Neuronal stem cell (in vitro differentiated cells): ENCODE measurements around the gene NFIX.
A peak's percentile ranks its signal among the peaks of the same experiment; 100 is the strongest.

Experiments
- DNase-seq: peaks from one replicate; pipeline ENCODE4 v3.0.0-alpha.2; 2013; ENCODE audit warnings: low spot score
- H2AFZ ChIP-seq: one replicate; pipeline ENCODE4 v1.6.1; 2013; ENCODE audit warnings: mild to moderate bottlenecking, low read length, inconsistent platforms
- H2AK5ac ChIP-seq: 2 replicates; pipeline ENCODE4 v1.6.1; 2013; ENCODE audit warnings: low read depth, mild to moderate bottlenecking, inconsistent platforms, low read length, moderate library complexity, mixed read lengths
- H2BK120ac ChIP-seq: 2 replicates; pipeline ENCODE4 v1.6.1; 2013; ENCODE audit warnings: low read depth, mild to moderate bottlenecking, inconsistent platforms, low read length, moderate library complexity, mixed read lengths
- H2BK12ac ChIP-seq: one replicate; pipeline ENCODE4 v1.6.1; 2013; ENCODE audit warnings: low read length, inconsistent platforms
- H2BK15ac ChIP-seq: 2 replicates; pipeline ENCODE4 v1.6.1; 2013; ENCODE audit warnings: mild to moderate bottlenecking, low read length, inconsistent platforms, mixed read lengths
- H2BK5ac ChIP-seq: one replicate; pipeline ENCODE4 v1.6.1; 2013; ENCODE audit warnings: inconsistent platforms, mild to moderate bottlenecking, low read length, moderate library complexity
- H3K14ac ChIP-seq: one replicate; pipeline ENCODE4 v1.6.1; 2013; ENCODE audit warnings: low read length, inconsistent platforms
- H3K18ac ChIP-seq: 2 replicates; pipeline ENCODE4 v1.6.1; 2013; ENCODE audit warnings: low read length, inconsistent platforms
- H3K23ac ChIP-seq: 2 replicates; pipeline ENCODE4 v1.6.1; 2013; ENCODE audit warnings: low read depth, mild to moderate bottlenecking, mixed read lengths, low read length, inconsistent platforms; ENCODE audit not compliant: poor library complexity
- H3K27ac ChIP-seq: replicated peaks from 3 replicates; pipeline ENCODE4 v1.5.1; 2013; ENCODE audit warnings: low read length, inconsistent platforms
- H3K27me3 ChIP-seq, 3 experiments: 2 replicates each; pipeline ENCODE4 v1.6.1; 2013; ENCODE audit warnings: low read length in 3 of 3, mild to moderate bottlenecking in 2 of 3, inconsistent platforms in 1 of 3, low read depth in 1 of 3, mixed read lengths in 1 of 3, moderate library complexity in 1 of 3; ENCODE audit not compliant: control insufficient read depth in 3 of 3, insufficient read depth in 3 of 3
- H3K36me3 ChIP-seq, 2 donors: replicated peaks in 1 of 2; 2 replicates each; pipeline ENCODE4 v1.6.1; 2013; ENCODE audit warnings: low read length in 2 of 2; ENCODE audit not compliant: control insufficient read depth in 2 of 2, insufficient read depth in 2 of 2
- H3K4ac ChIP-seq: 2 replicates; pipeline ENCODE4 v1.6.1; 2013; ENCODE audit warnings: inconsistent platforms, mild to moderate bottlenecking, low read length, moderate library complexity
- H3K4me1 ChIP-seq, 2 donors: 1 replicate in 1 of 2; 2 replicates in 1 of 2; pipeline ENCODE4 v1.6.1; 2013; ENCODE audit warnings: low read length in 2 of 2, low read depth in 1 of 2; ENCODE audit not compliant: control insufficient read depth in 2 of 2, insufficient read depth in 1 of 2
- H3K4me2 ChIP-seq: one replicate; pipeline ENCODE4 v1.6.1; 2013; ENCODE audit warnings: mild to moderate bottlenecking, low read length, inconsistent platforms; ENCODE audit not compliant: insufficient read depth, poor library complexity, severe bottlenecking
- H3K4me3 ChIP-seq, 2 donors: 2 replicates each; pipeline ENCODE4 v1.5.1; 2013; ENCODE audit warnings: low read length in 2 of 2, mild to moderate bottlenecking in 2 of 2, inconsistent platforms in 1 of 2, moderate library complexity in 1 of 2
- H3K79me1 ChIP-seq: one replicate; pipeline ENCODE4 v1.6.1; 2013; ENCODE audit warnings: low read depth, mild to moderate bottlenecking, inconsistent platforms, low read length, moderate library complexity
- H3K9ac ChIP-seq: one replicate; pipeline ENCODE4 v1.6.1; 2013; ENCODE audit warnings: mild to moderate bottlenecking, low read depth, low read length, inconsistent platforms; ENCODE audit not compliant: poor library complexity
- H3K9me3 ChIP-seq, 2 donors: replicated peaks in 1 of 2; 2 replicates each; pipeline versions ENCODE3 to v1.6.1; 2013; ENCODE audit warnings: low read length in 2 of 2, mild to moderate bottlenecking in 2 of 2, inconsistent platforms in 1 of 2, low read depth in 1 of 2, mixed read lengths in 1 of 2, moderate library complexity in 1 of 2; ENCODE audit not compliant: control insufficient read depth in 2 of 2, insufficient read depth in 1 of 2
- H4K8ac ChIP-seq: one replicate; pipeline ENCODE4 v1.6.1; 2013; ENCODE audit warnings: low read depth, mild to moderate bottlenecking, inconsistent platforms, low read length, moderate library complexity
- H4K91ac ChIP-seq: one replicate; pipeline ENCODE4 v1.6.1; 2013; ENCODE audit warnings: low read length, low read depth, mild to moderate bottlenecking, inconsistent platforms; ENCODE audit not compliant: poor library complexity
- WGBS, 2 donors: extraction: QIAGEN DNeasy Blood & Tissue Kit; methylation state at CpG; one replicate each; pipeline ENCODE4 v1.1.7; 2013; ENCODE audit warnings: missing lambda C conversion rate in 2 of 2, mixed read lengths in 1 of 2; ENCODE audit not compliant: insufficient read length in 2 of 2, insufficient replicate concordance in 1 of 2; ENCODE audit errors: extremely low coverage in 2 of 2; 5-methylcytosine and 5-hydroxymethylcytosine counted together

NFIX gene

DNA sequence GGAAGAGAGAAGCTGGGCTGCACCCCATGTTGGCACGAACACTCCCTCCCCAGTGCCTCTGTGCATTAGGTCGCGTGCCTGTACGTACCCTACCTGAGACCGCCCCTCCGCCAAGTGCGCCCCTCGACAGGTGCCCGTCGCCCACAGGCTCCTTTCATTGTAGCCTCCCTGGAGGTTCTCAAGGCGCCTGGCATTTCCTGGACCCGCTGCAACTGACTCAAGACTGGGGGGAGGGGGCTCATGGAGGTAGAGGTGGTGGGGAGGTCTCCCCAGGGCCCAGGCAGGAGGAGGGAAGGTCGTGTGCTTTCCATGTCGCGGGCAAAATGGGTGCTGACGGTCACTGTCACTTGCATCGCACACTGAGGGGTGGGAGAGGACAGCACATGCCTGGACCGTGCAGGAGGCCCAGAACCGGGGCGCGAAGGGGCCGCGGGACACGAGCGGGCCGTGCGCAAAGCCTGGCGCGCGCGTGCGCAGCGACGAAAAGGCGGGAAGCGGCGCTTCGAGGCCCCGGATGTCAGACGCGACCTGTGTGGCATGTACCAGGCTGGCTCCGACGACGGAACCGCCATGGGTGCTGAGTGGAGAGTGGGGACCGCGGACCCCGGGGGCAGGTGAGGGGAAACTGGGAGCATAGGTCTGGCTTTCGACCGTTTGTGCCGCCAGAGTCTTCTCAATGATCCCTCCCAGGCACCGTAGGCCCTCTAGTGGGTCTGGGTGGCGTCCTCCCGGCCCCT lies 16.5 kb downstream of the NFIX start:
- Histone ChIP-seq H2BK15ac (peak overlapping the region; percentile 6), H3K4me1 (peaks cover under 1 to 3% of the 10 kb centered on the region in 2 donors), H3K9ac (peak overlapping the region; percentile 30), H3K79me1 (peaks cover 6% of the 10 kb centered on the region), H3K4ac (no peak overlapping the region), H3K9me3 (peaks cover 7 to 16% of the 10 kb centered on the region in 2 donors), H3K36me3 (no peaks in the 10 kb centered on the region), H2BK12ac (peak overlapping the region; percentile 58), H3K23ac (peak overlapping the region; percentile 95), H3K27ac (no peak overlapping the region), H4K91ac (no peak overlapping the region), H4K8ac (no peak overlapping the region), H3K4me2 (no peak overlapping the region), H3K27me3 (peaks cover 68 to 100% (median 99%) of the 10 kb centered on the region in 3 experiments), H2BK5ac (peak overlapping the region; percentile 66), H3K4me3 (no peak overlapping the region), H2AK5ac (peak overlapping the region; percentile 35), H3K18ac (peak overlapping the region; percentile 78), H2AFZ (no peak overlapping the region), H2BK120ac (no peak overlapping the region), H3K14ac (no peak overlapping the region)
- DNase-seq: no peak
- WGBS, 2 donors: no CpG with 5 or more reads among the region's 54 CpGs

- no peak for DNase-seq
- H2BK12ac ChIP-seq: no peak overlapping the region
- H3K4me2 ChIP-seq: no peak overlapping the region
- H3K36me3 ChIP-seq: no peaks in the 10 kb centered on the region
- no peak overlapping the region for H2BK120ac ChIP-seq
- no peak overlapping the region for H3K4ac ChIP-seq
- no peak overlapping the region for H2BK15ac ChIP-seq
- peak overlapping the region; percentile 95 for H3K23ac ChIP-seq
- H2BK5ac ChIP-seq: peak overlapping the region; percentile 66
- no CpG with 5 or more reads among the region's 23 CpGs for WGBS, 2 donors
- H3K14ac ChIP-seq: no peak overlapping the region
- peaks cover 6% of the 10 kb centered on the region for H3K79me1 ChIP-seq
- peaks cover 73 to 100% (median 99%) of the 10 kb centered on the region in 3 experiments for H3K27me3 ChIP-seq
- H2AFZ ChIP-seq: no peak overlapping the region
- H3K9ac ChIP-seq: no peak overlapping the region
- H3K27ac ChIP-seq: no peak overlapping the region
- no peak overlapping the region for H3K4me3 ChIP-seq
- no peak overlapping the region for H4K8ac ChIP-seq
- no peak overlapping the region for H3K18ac ChIP-seq
- H3K4me1 ChIP-seq: peaks cover 2 to 4% of the 10 kb centered on the region in 2 donors
- no peak overlapping the region for H4K91ac ChIP-seq
- peak overlapping the region; percentile 35 for H2AK5ac ChIP-seq
- H3K9me3 ChIP-seq: peaks cover 7 to 16% of the 10 kb centered on the region in 2 donors
Measured at GRCh38 chr19:13012390-13012689, 17.1 kb downstream of the NFIX start.

GRCh38 chr19:13012690-13013608 lies 17.7 kb downstream of the NFIX start:
- Histone ChIP-seq H2BK5ac (no peak overlapping the region), H3K14ac (no peak overlapping the region), H3K23ac (peak overlapping the region; percentile 60), H3K4me2 (no peak overlapping the region), H3K27ac (no peak overlapping the region), H3K36me3 (no peaks in the 10 kb centered on the region), H3K9me3 (peaks cover 7 to 16% of the 10 kb centered on the region in 2 donors), H2BK15ac (no peak overlapping the region), H3K79me1 (peaks cover 6% of the 10 kb centered on the region), H3K4me1 (peaks cover 2 to 4% of the 10 kb centered on the region in 2 donors), H2AK5ac (peak overlapping the region; percentile 35), H3K9ac (no peak overlapping the region), H2BK12ac (no peak overlapping the region), H4K8ac (no peak overlapping the region), H3K18ac (peak overlapping the region; percentile 55), H4K91ac (no peak overlapping the region), H3K27me3 (peaks cover 77 to 100% (median 100%) of the 10 kb centered on the region in 3 experiments), H2BK120ac (no peak overlapping the region), H3K4ac (no peak overlapping the region), H3K4me3 (no peak overlapping the region), H2AFZ (no peak overlapping the region)
- DNase-seq: no peak
- WGBS, 2 donors: no CpG with 5 or more reads among the region's 52 CpGs

DNA sequence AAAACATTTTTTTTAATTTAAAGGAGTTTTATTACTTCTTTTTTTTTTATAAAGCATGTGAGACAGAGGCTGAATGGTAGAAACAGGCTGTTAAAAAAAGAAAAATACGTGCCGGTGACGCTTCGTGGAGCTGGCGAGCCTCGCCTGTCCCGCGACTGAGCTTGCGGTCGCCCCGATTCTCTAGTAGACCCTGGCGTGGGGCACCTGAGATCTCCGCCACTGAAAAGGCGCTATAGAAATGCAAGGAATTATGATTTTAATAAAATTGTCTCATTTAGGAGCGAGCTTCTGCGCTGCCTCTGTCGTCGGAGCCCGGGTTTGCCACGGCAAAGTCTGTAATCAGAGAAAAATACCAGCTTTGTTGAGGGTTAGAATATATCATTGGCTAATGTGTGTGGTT lies 18.4 kb downstream of the NFIX start:
- Histone ChIP-seq H3K14ac (no peak overlapping the region), H4K91ac (no peak overlapping the region), H3K36me3 (no peaks in the 10 kb centered on the region), H3K18ac (no peak overlapping the region), H3K9me3 (peaks cover 7 to 16% of the 10 kb centered on the region in 2 donors), H3K4ac (no peak overlapping the region), H3K23ac (no peak overlapping the region), H2BK15ac (no peak overlapping the region), H3K79me1 (peaks cover 6% of the 10 kb centered on the region), H3K9ac (no peak overlapping the region), H4K8ac (no peak overlapping the region), H2AFZ (no peak overlapping the region), H3K4me2 (no peak overlapping the region), H2BK120ac (no peak overlapping the region), H2BK12ac (no peak overlapping the region), H3K27me3 (peaks cover 80 to 100% (median 99%) of the 10 kb centered on the region in 3 experiments), H3K4me1 (peaks cover 2 to 4% of the 10 kb centered on the region in 2 donors), H3K27ac (no peak overlapping the region), H3K4me3 (no peak overlapping the region), H2AK5ac (no peak overlapping the region), H2BK5ac (no peak overlapping the region)
- DNase-seq: no peak
- no CpG with 5 or more reads among the region's 20 CpGs for WGBS, 2 donors
